A549 (cell line): Measurements from ENCODE around the gene SLC46A2. TPM values are rescaled to one million over a fixed set of nuclear protein-coding genes. Genes with fewer than 3 reads are reported as not detected.

Source experiments
- ATAC-seq, 2 experiments: fragments of 200-7000 bp in 1 of 2; fragments of >200 bp in 1 of 2; cut with Nextera tagmentation in 1 of 2; cut with Tn5 transposase in 1 of 2; 3 replicates each; pipeline versions ENCODE4 v1.8.0 to v1.9.1; 2018 to 2020; ENCODE audit warnings: mild to moderate bottlenecking in 1 of 2, moderate library complexity in 1 of 2
- CTCF ChIA-PET: fragments of 300-600 bp; sonication (Branson Sonifier 250); formaldehyde crosslinking; extraction: SDS; loops from one replicate; lab custom pipeline; 2021; ENCODE audit warnings: antibody characterized with exemption, inconsistent platforms; lab: Yijun Ruan, JAX
- POLR2A ChIA-PET: fragments of 350-600 bp; formaldehyde crosslinking; extraction: SDS; loops from one replicate; lab custom pipeline; 2021; ENCODE audit warnings: antibody characterized with exemption, inconsistent platforms; lab: Yijun Ruan, JAX
- DNase-seq, 2 experiments: peaks; one replicate each; pipeline versions ENCODE4 v3.0.0 to v3.0.0-alpha.2; 2011 to 2016; ENCODE audit warnings: low read depth in 1 of 2, low spot score in 1 of 2
- FAIRE-seq: peaks from 2 replicates; lab custom pipeline; 2011; peaks lifted over from hg19 to GRCh38; lab: Jason Lieb, UNC
- H3K27ac ChIP-seq, 2 experiments: fragments of >200 bp; sonication (Bioruptor Twin); formaldehyde crosslinking; 3 replicates each; pipeline ENCODE4 v1.5.1; 2016 to 2017
- H3K4me1 ChIP-seq: fragments of >200 bp; sonication (Bioruptor Twin); formaldehyde crosslinking; 3 replicates; pipeline ENCODE4 v1.6.1; 2016
- H3K4me2 ChIP-seq: fragments of >200 bp; sonication (Bioruptor Twin); formaldehyde crosslinking; 3 replicates; pipeline ENCODE4 v1.6.1; 2016
- H3K4me3 ChIP-seq: fragments of >200 bp; sonication (Bioruptor Twin); formaldehyde crosslinking; 3 replicates; pipeline ENCODE4 v1.5.1; 2016
- H3K9me3 ChIP-seq: fragments of >200 bp; sonication (Bioruptor Twin); formaldehyde crosslinking; 3 replicates; pipeline ENCODE4 v1.6.1; 2016
- ATOH8 ChIP-seq: fragments of 250-450 bp; sonication (Bioruptor Pico); IDR thresholded peaks from 2 replicates; pipeline ENCODE4 v1.5.0; 2020; ENCODE audit warnings: low read depth, mild to moderate bottlenecking, moderate library complexity
- CBX8 ChIP-seq: fragments of 200-600 bp; sonication (generic); IDR thresholded peaks from 2 replicates; pipeline ENCODE4 v1.6.1; 2016
- CHD4 ChIP-seq: fragments of 200-600 bp; sonication (generic); IDR thresholded peaks from 2 replicates; pipeline ENCODE4 v1.6.1; 2016; ENCODE audit warnings: antibody characterized with exemption, mild to moderate bottlenecking, borderline replicate concordance
- CTCF ChIP-seq: fragments of >200 bp; sonication (Bioruptor Twin); formaldehyde crosslinking; IDR thresholded peaks from 3 replicates; pipeline ENCODE4 v1.5.1; 2016
- EHMT2 ChIP-seq: fragments of 200-600 bp; sonication (generic); IDR thresholded peaks from 2 replicates; pipeline ENCODE4 v1.6.1; 2016; ENCODE audit warnings: antibody characterized with exemption, low read depth, mild to moderate bottlenecking, moderate library complexity
- EP300 ChIP-seq, 2 experiments: fragments of >200 bp; sonication (Bioruptor Twin); formaldehyde crosslinking; IDR thresholded peaks; 2 replicates in 1 of 2; 3 replicates in 1 of 2; pipeline ENCODE4 v1.6.1; 2016 to 2017
- FOXS1 ChIP-seq: fragments of 250-450 bp; sonication (Bioruptor Pico); IDR thresholded peaks from 2 replicates; pipeline ENCODE4 v1.5.0; 2020; ENCODE audit warnings: mild to moderate bottlenecking, moderate library complexity
- HMGXB4 ChIP-seq: fragments of 250-450 bp; sonication (Bioruptor Pico); IDR thresholded peaks from 2 replicates; pipeline ENCODE4 v1.5.0; 2021; ENCODE audit warnings: mild to moderate bottlenecking, moderate library complexity, borderline replicate concordance
- HOXB5 ChIP-seq: fragments of 250-450 bp; sonication (Bioruptor Pico); IDR thresholded peaks from 2 replicates; pipeline ENCODE4 v1.5.0; 2020; ENCODE audit warnings: mild to moderate bottlenecking, moderate library complexity
- KDM1A ChIP-seq: fragments of 200-600 bp; sonication (generic); IDR thresholded peaks from 2 replicates; pipeline ENCODE4 v1.6.1; 2016; ENCODE audit warnings: low read depth, mild to moderate bottlenecking
- MYC ChIP-seq: IDR thresholded peaks from 2 replicates; pipeline ENCODE4 v1.6.1; 2012; ENCODE audit warnings: mild to moderate bottlenecking, inconsistent platforms, low read length, improper control_type of control experiment, borderline replicate concordance
- NR3C1 ChIP-seq: fragments of >200 bp; sonication (Bioruptor Twin); formaldehyde crosslinking; IDR thresholded peaks from 3 replicates; pipeline ENCODE4 v1.6.1; 2017
- PHF8 ChIP-seq: fragments of 200-600 bp; sonication (generic); IDR thresholded peaks from 2 replicates; pipeline ENCODE4 v1.6.1; 2016; ENCODE audit warnings: low read depth, mild to moderate bottlenecking, antibody characterized with exemption, moderate library complexity, borderline replicate concordance
- POLR2A ChIP-seq: IDR thresholded peaks from 2 replicates; pipeline ENCODE4 v1.6.1; 2012; ENCODE audit warnings: mild to moderate bottlenecking, low read length
- TFCP2L1 ChIP-seq: fragments of 250-450 bp; sonication (Bioruptor Pico); IDR thresholded peaks from 2 replicates; pipeline ENCODE4 v1.5.0; 2021; ENCODE audit warnings: mild to moderate bottlenecking
- ZFP36 ChIP-seq: fragments of 450-650 bp; IDR thresholded peaks from 2 replicates; pipeline ENCODE4 v1.6.1; 2014; ENCODE audit warnings: borderline replicate concordance; ENCODE audit not compliant: partially characterized antibody
- WGBS: methylation state at CpG from one replicate; pipeline ENCODE4 v1.1.6; 2017; ENCODE audit errors: missing lambda C conversion rate; 5-methylcytosine and 5-hydroxymethylcytosine counted together
- polyA plus RNA-seq, 4 experiments: library from polyadenylated mRNA; depleted of rRNA in 3 of 4; stranded (reverse); fragments of >200 nt; fragmentation: RNase III in 1 of 4; extraction: RNeasy Plus Mini Kit Qiagen cat#74134 plus additional on column Dnase treatment in 1 of 4; gene quantifications; 2 replicates in 3 of 4; 3 replicates in 1 of 4; pipeline ENCODE4 v1.2.3, GENCODE V29; 2011 to 2017
- TF ChIP-seq, protein P1 (sequence below): fragments of 200-600 bp; sonication (generic); IDR thresholded peaks from 2 replicates; pipeline ENCODE4 v1.6.1; 2016; ENCODE audit warnings: antibody characterized with exemption, mild to moderate bottlenecking, moderate library complexity
- TF ChIP-seq, protein P2 (sequence below): fragments of 150-350 bp; IDR thresholded peaks from 2 replicates; pipeline ENCODE4 v1.6.1; 2014; ENCODE audit warnings: low read depth, mild to moderate bottlenecking, low read length
- TF ChIP-seq, protein P3 (sequence below): IDR thresholded peaks from 2 replicates; pipeline ENCODE4 v1.6.1; 2012; ENCODE audit warnings: low read depth, borderline replicate concordance
- TF ChIP-seq, protein P4 (sequence below): fragments of 450-650 bp; IDR thresholded peaks from 2 replicates; pipeline ENCODE4 v1.6.1; 2014; ENCODE audit warnings: antibody characterized with exemption

SLC46A2 gene
- polyA plus RNA-seq, 2 of the 4 experiments (the other 2 are of a cell fraction): not detected

DNA sequence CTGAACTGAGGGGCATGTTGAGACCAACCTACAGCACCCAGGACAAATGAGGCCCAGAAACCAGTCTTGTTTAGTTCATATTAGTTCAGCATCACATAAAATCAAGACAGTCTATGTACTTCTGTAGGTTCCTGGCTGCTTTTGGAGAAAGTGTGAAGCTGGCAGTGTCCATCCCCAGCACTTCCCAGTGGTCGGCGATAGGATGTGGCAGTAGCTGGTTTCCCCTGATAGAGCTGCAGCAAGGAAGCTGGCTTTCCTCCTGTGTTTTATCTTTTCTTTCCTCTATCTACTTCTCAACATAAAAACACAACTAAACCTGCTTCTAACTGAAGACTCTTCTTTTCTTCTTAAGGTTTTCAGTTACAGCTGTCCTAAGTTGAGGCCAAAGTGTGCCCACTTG, 43.0 kb upstream of the SLC46A2 start:
- no peak for TF ChIP-seq CBX8
- TF ChIP-seq NR3C1: no peak
- no peak for TF ChIP-seq FOXS1 (CRISPR knock-in tag)
- no peak for TF ChIP-seq EHMT2
- no peak for TF ChIP-seq ATOH8 (CRISPR knock-in tag)
- TF ChIP-seq MYC: no peak
- TF ChIP-seq, protein P1, sequence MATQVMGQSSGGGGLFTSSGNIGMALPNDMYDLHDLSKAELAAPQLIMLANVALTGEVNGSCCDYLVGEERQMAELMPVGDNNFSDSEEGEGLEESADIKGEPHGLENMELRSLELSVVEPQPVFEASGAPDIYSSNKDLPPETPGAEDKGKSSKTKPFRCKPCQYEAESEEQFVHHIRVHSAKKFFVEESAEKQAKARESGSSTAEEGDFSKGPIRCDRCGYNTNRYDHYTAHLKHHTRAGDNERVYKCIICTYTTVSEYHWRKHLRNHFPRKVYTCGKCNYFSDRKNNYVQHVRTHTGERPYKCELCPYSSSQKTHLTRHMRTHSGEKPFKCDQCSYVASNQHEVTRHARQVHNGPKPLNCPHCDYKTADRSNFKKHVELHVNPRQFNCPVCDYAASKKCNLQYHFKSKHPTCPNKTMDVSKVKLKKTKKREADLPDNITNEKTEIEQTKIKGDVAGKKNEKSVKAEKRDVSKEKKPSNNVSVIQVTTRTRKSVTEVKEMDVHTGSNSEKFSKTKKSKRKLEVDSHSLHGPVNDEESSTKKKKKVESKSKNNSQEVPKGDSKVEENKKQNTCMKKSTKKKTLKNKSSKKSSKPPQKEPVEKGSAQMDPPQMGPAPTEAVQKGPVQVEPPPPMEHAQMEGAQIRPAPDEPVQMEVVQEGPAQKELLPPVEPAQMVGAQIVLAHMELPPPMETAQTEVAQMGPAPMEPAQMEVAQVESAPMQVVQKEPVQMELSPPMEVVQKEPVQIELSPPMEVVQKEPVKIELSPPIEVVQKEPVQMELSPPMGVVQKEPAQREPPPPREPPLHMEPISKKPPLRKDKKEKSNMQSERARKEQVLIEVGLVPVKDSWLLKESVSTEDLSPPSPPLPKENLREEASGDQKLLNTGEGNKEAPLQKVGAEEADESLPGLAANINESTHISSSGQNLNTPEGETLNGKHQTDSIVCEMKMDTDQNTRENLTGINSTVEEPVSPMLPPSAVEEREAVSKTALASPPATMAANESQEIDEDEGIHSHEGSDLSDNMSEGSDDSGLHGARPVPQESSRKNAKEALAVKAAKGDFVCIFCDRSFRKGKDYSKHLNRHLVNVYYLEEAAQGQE: no peak
- TF ChIP-seq ZFP36: no peak
- TF ChIP-seq EP300 (IDR thresholded peaks at IDR 0.05): no peak
- TF ChIP-seq, protein P2, sequence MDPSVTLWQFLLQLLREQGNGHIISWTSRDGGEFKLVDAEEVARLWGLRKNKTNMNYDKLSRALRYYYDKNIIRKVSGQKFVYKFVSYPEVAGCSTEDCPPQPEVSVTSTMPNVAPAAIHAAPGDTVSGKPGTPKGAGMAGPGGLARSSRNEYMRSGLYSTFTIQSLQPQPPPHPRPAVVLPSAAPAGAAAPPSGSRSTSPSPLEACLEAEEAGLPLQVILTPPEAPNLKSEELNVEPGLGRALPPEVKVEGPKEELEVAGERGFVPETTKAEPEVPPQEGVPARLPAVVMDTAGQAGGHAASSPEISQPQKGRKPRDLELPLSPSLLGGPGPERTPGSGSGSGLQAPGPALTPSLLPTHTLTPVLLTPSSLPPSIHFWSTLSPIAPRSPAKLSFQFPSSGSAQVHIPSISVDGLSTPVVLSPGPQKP: no peak
- no peak for TF ChIP-seq KDM1A
- no peak for TF ChIP-seq CHD4
- no peak for TF ChIP-seq TFCP2L1
- no peak for TF ChIP-seq CTCF
- TF ChIP-seq, protein P3, sequence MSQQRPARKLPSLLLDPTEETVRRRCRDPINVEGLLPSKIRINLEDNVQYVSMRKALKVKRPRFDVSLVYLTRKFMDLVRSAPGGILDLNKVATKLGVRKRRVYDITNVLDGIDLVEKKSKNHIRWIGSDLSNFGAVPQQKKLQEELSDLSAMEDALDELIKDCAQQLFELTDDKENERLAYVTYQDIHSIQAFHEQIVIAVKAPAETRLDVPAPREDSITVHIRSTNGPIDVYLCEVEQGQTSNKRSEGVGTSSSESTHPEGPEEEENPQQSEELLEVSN: no peak
- no peak for TF ChIP-seq HOXB5 (CRISPR knock-in tag)
- no peak for TF ChIP-seq HMGXB4 (CRISPR knock-in tag)
- TF ChIP-seq, protein P4, sequence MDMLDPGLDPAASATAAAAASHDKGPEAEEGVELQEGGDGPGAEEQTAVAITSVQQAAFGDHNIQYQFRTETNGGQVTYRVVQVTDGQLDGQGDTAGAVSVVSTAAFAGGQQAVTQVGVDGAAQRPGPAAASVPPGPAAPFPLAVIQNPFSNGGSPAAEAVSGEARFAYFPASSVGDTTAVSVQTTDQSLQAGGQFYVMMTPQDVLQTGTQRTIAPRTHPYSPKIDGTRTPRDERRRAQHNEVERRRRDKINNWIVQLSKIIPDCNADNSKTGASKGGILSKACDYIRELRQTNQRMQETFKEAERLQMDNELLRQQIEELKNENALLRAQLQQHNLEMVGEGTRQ: no peak
- TF ChIP-seq POLR2A: no peak
- no peak for TF ChIP-seq PHF8
- Histone ChIP-seq H3K27ac (no peak overlapping the region), H3K4me1 (no peaks in the 10 kb centered on the region), H3K4me3 (no peak overlapping the region), H3K9me3 (no peaks in the 10 kb centered on the region; the same call in 2 of the 3 replicates), H3K4me2 (no peak overlapping the region)
- 57% methylated on average over 2 of the region's 2 CpGs for WGBS
- ChIA-PET POLR2A (no interaction called here), CTCF (interaction anchor here (1.3 to 1.6 kb wide), 2 partner anchors 8 to 10 kb away, joined by 3 to 6 read pairs; no protein-coding TSS in a partner anchor)
- ATAC-seq: no peak
- no peak for DNase-seq
- FAIRE-seq: no peak
